H1 (cell line): Measurements from ENCODE around the gene BNIP5. TPM values are rescaled to one million over a fixed set of nuclear protein-coding genes. Genes with fewer than 3 reads are reported as not detected.

Experiments used
- BRCA1 ChIP-seq: IDR thresholded peaks from 2 replicates; pipeline ENCODE4 v1.6.1; 2012; ENCODE audit warnings: low read depth, low read length, improper control_type of control experiment
- EGR1 ChIP-seq: IDR thresholded peaks from 2 replicates; pipeline ENCODE4 v1.6.1; 2011; ENCODE audit warnings: low read depth, low read length, borderline replicate concordance
- HDAC6 ChIP-seq: IDR thresholded peaks from one replicate; pipeline ENCODE4 v1.7.1; 2012; ENCODE audit warnings: low read depth, mild to moderate bottlenecking, inconsistent platforms, low read length, moderate library complexity
- JUN ChIP-seq: IDR thresholded peaks from 2 replicates; pipeline ENCODE4 v1.6.1; 2011; ENCODE audit warnings: low read depth, mild to moderate bottlenecking, improper control_type of control experiment, low read length
- KDM1A ChIP-seq: fragments of 200-600, 300-600 bp; sonication (generic); IDR thresholded peaks from 2 replicates; pipeline ENCODE4 v1.7.1; 2016; ENCODE audit warnings: mild to moderate bottlenecking, low read length, borderline replicate concordance
- RAD21 ChIP-seq, 2 experiments: IDR thresholded peaks in 1 of 2; conservative IDR thresholded peaks in 1 of 2; 2 replicates each; pipeline ENCODE4 v1.6.1; 2011; ENCODE audit warnings: low read depth in 2 of 2, low read length in 2 of 2, improper control_type of control experiment in 1 of 2, inconsistent platforms in 1 of 2, mild to moderate bottlenecking in 1 of 2, moderate library complexity in 1 of 2
- polyA plus RNA-seq, 7 experiments: library from polyadenylated mRNA; depleted of rRNA in 3 of 7; stranded (reverse) in 5 of 7; unstranded in 2 of 7; fragments of >200 nt in 5 of 7; fragments of 200-250 nt in 2 of 7; gene quantifications; 1 replicate in 5 of 7; 2 replicates in 1 of 7; 4 replicates in 1 of 7; pipeline versions ENCODE4 v1.2.1 to v1.2.3, GENCODE V29; 2011 to 2013; ENCODE audit warnings: missing spikeins in 2 of 7, mixed read lengths in 2 of 7
- total RNA-seq: library from RNA; stranded (reverse); fragmentation: NEBNext Ultra II Directional; extraction: Animal tissue kit (Norgen Biotek cat#: 25700); gene quantifications from 2 replicates; pipeline ENCODE4 v1.2.1, GENCODE V29; 2021
- TF ChIP-seq, protein P1 (sequence below): IDR thresholded peaks from 2 replicates; pipeline ENCODE4 v1.6.1; 2011; ENCODE audit warnings: low read depth, mild to moderate bottlenecking, low read length; ENCODE audit not compliant: insufficient read depth
- TF ChIP-seq, protein P2 (sequence below): IDR thresholded peaks from 2 replicates; pipeline ENCODE4 v1.6.1; 2012; ENCODE audit warnings: inconsistent platforms

BNIP5 gene
- total and polyA plus RNA-seq, 2 of the 8 experiments (the other 6 are each of a cell fraction or from before 2014, with no cell fraction given), result not detected

DNA sequence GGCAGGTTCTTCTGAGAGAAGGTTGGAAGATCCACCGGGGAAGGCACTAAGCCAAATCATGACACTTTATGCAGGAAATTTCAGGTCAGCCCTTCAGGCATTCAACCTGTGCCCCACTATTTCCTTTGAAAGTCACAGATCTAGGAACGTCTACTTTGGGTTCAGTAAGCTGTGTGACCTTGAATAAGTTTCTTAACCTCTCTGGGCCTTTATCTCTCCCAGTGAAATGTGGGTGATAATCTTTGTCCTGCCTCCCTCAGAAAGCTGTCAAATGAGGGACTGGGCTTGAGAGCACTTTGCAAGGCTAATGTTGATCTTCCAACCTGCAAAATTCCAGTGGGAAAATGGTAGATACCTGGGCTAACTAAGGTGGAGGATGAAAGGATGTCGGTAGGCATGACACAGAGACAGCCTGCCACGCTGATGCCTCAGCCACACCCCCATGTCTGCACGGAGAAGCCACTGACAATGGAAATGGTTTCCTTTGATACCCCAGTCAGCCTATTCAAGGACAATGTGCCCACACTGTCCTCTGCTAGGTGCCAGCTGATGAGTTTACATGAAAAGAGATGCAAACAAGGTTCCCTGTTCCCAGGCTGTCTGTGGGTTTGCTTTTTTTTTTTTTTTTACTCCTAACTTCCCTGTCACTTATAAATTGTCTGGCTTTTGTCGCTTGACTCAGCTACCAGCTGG is 9.3 kb downstream of the BNIP5 start (continued):
- TF ChIP-seq, protein P1, sequence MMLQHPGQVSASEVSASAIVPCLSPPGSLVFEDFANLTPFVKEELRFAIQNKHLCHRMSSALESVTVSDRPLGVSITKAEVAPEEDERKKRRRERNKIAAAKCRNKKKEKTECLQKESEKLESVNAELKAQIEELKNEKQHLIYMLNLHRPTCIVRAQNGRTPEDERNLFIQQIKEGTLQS, result no peak
- no peak for TF ChIP-seq RAD21 (IDR thresholded peaks at IDR 0.05 in 1 of 2, conservative IDR thresholded peaks at IDR 0.05 in 1 of 2; ENCODE audit: low read depth in 2 of 2, low read length in 2 of 2)
- TF ChIP-seq EGR1, result no peak
- TF ChIP-seq HDAC6, result no peak
- no peak for TF ChIP-seq BRCA1
- TF ChIP-seq JUN, result no peak
- TF ChIP-seq, protein P2, sequence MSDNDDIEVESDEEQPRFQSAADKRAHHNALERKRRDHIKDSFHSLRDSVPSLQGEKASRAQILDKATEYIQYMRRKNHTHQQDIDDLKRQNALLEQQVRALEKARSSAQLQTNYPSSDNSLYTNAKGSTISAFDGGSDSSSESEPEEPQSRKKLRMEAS, result no peak
- TF ChIP-seq KDM1A, result peak; percentile 97
